ENCODE measurements around the gene CHMP3.
"Not testable (repeated sequence)": the region's sequence is repeated elsewhere in the genome, so short reads cannot be mapped to it uniquely, and the experiment has no call there.

The CHMP3 gene

DNA sequence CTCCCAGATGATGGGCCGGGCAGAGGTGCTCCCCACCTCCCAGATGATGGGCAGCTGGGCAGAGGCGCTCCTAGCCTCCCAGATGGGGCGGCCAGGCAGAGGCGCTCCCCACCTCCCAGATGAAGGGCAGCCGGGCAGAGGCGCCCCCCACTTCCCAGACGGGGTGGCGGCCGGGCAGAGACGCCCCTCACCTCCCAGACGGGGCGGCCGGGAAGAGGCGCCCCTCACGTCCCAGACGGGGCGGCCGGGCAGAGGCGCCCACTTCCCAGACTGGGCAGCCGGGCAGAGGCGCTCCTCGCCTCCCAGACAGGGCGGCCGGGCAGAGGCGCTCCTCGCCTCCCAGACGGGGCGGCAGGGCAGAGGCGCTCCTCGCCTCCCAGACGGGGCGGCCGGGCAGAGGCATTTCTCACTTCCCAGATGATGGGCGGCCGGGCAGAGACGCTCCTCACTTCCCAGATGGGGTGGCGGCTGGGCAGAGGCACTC is 14.3 kb downstream of the CHMP3 start:
- not testable (repeated sequence) for DNase-seq

GRCh38 chr2:86548165-86548912 is 14.9 kb downstream of the CHMP3 start:
- not testable (repeated sequence) for DNase-seq

GRCh38 chr2:86545296-86545924 is 17.8 kb downstream of the CHMP3 start:
- DNase-seq: not testable (repeated sequence)

DNA sequence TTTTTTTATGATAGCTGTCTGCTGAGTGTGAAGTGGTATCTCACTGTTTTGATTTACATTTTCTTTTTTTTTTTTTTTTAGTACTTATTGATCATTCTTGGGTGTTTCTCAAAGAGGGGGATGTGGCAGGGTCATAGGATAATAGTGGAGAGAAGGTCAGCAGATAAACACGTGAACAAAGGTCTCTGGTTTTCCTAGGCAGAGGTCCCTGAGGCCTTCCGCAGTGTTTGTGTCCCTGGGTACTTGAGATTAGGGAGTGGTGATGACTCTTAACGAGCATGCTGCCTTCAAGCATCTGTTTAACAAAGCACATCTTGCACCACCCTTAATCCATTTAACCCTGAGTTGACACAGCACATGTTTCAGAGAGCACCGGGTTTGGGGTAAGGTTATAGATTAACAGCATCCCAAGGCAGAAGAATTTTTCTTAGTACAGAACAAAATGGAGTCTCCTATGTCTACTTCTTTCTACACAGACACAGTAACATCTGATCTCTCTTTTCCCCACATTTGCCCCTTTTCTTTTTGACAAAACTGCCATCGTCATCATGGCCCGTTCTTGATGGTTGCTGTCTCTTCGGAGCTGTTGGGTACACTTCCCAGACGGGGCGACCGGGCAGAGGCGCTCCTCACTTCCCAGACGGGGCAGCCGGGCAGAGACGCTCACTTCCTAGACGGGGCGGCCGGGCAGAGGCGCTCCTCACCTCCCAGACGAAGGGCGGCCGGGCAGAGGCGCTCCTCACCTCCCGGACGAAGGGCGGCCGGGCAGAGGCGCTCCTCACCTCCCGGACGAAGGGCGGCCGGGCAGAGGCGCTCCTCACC is 18.8 kb downstream of the CHMP3 start:
- not testable (repeated sequence) for DNase-seq

DNA sequence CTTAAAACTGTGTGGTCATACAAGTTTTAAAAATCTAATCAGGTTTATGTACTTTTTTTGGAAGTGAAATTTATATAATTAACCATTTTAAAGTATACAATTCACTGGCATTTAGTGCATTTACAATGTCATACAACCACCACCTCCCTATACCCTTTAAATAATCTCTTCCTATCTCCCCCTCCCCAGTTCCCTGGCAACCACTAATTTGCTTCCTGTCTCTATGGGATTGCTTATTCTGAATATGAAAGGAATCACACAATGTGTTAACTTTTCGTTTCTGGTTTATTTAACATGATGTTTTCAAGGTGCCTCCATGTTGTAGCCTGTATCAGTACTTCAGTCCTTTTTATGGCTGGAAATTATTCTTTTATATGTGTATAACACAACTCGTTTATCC is 19.4 kb downstream of the CHMP3 start:
- no peak for DNase-seq

DNA sequence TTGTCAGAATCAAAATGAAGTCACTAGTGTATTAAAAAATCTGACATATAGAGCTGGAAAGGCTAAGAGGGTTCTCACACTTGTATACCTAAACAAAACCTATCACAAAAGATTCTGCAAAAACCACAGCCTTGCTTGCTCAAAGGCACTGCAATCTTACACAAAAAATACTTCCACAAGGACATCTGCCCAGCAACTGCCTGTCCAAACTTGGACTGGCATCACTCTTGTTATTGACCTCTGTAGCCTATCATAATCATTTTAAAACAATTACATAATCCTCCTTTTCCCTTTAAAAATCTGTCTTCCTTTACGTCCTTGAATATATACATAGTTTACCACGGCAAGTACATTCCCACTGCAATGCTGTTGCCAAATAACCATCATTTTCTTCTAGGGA is 19.9 kb downstream of the CHMP3 start:
- no peak for DNase-seq

DNA sequence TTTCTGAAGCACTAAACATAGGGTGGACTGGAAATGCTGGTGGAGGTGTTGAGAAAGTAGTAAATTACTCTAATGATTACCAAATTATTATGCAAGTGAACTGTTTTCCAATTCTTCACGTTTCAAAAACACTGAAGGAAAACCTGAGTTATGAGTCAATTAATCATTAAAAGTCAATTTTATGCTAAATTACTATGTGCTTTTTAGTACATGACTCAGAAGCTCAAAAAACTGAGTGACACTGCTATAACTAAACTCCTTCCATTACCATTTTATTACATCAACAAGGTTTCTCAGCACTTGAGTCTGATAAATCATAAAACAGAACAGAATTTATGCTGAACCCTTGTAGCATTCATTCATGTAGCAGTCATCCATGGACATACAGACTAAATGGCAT is 20.4 kb downstream of the CHMP3 start:
- DNase-seq: no peak

- DNase-seq: no peak
Measured at GRCh38 chr2:86541334-86541733, 21.9 kb downstream of the CHMP3 start.

DNA sequence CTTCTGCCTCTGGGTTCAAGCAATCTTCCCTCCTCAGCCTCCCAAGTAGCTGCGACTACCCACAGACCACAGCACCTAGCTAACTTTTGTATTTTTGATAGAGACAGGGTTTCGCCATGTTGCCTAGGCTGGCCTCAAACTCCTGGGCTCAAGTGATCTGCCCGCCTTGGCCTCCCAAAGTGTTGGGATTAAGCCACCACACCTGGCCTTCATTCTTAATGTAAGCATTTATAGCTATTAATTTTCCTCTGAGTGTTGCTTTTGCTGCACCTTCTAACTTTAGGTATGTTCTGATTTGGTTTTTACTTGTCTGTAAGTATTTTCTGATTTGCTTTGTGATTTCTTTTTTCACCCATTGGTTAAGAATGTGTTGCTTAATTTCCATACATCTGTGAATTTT is 29.7 kb downstream of the CHMP3 start:
- DNase-seq: no peak

DNA sequence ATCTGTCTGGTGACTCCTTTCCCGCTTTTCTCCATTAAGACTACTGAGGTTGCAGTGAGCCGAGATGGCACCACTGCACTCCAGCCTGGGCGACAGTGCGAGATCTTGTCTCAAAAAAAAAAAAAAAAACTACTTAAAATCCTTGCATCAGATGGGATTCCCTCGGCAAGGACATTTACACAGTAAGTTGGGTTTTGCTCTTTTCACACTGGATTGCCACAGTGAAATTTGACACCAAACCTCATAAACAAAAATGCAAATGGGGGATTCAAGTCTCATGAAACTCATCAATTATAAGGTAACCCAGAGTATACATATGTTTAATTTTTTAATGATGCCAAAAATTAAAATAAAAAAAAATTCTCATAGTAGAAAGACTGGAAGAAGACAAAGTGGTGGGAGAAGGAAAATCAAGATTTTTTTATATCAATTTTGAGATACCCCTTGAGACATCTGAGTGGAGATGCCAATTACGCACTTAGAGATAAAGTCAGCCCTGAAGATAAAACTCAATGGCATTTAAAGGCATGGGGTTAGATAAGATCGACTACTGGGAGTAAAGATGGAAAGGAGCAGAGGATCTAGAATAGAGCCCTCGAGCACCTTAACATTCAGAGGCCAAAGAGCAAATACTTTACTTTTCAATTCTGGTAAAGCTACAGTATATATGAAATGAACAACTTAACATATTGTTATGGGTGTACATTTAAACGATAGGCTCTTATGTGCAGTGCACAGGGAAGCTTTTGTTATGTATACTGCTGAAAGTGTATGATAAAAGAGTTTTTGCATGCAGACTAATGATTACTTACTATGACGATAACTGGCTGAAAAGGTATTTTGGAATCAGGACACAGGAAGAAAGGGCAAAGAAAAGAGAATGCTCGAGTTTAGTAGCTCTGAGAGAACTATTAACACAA is 37.6 kb downstream of the CHMP3 start:
- no peak for DNase-seq

GRCh38 chr2:86523491-86523890 is 39.8 kb downstream of the CHMP3 start:
- DNase-seq: no peak

DNA sequence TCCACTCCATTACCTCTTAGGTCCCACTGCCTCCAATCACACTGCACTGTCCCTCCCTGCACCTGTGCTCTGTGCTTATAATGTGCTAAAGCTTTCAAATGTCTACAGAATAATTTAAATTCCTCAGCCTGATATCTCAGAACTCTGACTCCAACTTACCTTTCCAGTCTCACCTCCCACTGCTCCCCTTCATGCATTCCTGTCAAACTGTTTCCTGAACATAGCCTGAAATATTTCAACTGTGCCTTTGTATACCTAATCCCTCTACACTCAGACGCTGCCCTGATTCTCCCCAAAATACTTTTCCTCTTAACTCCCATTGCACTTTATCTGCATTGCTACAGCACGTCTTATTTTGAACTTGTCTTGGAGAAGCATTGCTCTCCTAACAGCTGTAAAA is 40.5 kb downstream of the CHMP3 start:
- DNase-seq: no peak

- DNase-seq: no peak
Measured at GRCh38 chr2:86521922-86522321, 41.3 kb downstream of the CHMP3 start.

- peak in 1 of 2 experiments; percentile 10 for DNase-seq
Measured at GRCh38 chr2:86520153-86520552, 43.1 kb downstream of the CHMP3 start.

DNA sequence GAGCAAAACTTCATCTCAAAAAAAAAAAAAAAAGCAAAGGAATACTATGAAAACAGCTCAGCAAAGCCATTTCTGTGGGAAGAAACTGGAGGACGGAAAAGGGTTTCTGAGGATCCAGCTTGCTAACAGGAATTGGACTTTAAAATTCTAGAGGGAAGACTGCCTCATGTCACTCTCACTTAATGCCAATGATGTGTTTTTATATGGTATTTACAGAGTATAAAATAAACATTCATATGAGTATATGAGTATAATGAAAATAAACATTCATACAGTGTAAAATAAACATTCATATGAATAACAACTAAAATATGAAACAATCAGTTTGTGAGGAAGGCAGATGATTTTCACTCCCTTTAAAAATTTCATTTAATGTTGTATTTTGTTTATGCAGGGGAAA is 43.9 kb downstream of the CHMP3 start:
- no peak for DNase-seq

DNA sequence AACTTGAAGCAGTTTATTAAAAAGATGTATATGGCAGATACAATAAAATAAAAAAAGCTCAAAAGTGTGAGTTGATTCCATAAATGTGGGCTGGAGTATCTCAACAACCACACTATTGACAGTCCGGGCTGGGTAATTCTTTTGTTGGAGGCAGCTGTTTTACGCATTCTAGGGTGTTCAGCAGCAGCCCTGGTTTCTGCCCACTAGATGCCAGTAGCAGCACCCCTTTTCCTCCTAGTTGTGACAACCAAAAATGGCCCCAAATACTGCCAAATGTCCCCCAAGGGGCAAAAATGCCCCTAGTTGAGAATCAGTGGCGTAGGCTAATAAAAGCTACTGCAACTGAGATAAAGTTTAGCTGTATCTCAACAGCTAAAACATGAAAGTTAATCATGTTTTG is 44.8 kb downstream of the CHMP3 start:
- DNase-seq: peak in 1 of 2 experiments; percentile 9

- DNase-seq: no peak
Measured at GRCh38 chr2:86513948-86514660, 49.1 kb downstream of the CHMP3 start.

GRCh38 chr2:86512892-86513291 is 50.4 kb downstream of the CHMP3 start:
- DNase-seq: no peak

DNA sequence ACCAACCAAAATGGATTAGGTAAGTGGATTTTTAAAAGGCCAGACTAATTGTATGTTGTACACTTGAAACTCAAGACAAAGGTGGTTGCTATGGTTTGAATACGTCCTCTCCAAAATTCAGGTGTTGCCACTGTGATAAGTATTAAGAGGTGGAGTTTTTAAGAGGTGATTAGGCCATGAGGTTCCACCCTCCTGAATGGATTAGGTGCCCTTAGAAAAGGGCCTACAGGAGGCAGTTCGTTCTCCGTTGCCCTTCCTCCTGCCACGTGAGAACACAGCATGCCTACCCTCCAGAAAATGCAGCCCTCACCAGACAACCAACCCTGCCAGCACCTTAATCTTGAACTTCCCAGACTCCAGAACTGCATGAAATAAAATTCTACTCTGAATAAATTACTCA is 51.2 kb downstream of the CHMP3 start:
- DNase-seq: no peak

- no peak for DNase-seq
Measured at GRCh38 chr2:86510436-86510933, 52.8 kb downstream of the CHMP3 start.

DNA sequence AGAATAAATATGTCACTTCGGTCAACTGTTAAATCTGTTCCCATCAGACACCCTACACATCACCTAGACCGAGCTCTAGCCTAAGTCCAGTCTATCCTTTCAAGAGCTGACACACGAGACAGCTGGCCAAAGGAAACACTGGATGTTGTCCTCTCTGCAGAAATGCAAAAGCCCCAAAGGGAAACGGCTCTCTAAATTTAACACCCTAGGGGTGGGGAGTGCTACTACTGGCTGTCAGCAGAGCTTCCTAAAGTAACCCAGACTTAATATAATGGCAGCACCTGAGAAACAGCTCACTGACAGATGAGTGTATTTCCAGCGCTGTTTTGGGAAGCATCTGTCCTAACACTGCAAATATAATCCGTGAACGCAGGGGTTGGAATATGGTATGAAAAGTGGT is 55.6 kb downstream of the CHMP3 start:
- no peak for DNase-seq

Data from activated CD4-positive, alpha-beta T cell treated with anti-CD3 and anti-CD28 coated beads, Interleukin-2, amount 50 U/mL, for 48 hours (primary cell).